ENCODE data around the gene ESX1.

- TF ChIP-seq CTCF (IDR thresholded peaks at IDR 0.05) (no peak), POLR2A (IDR thresholded peaks at IDR 0.05) (no peak)
These were observed 30.5 kb upstream of the ESX1 start for GRCh38 chrX:104285201-104285600.
